Sigmoid colon (tissue), 7 donors: Measurements from ENCODE around the gene DARS1. TPM values are rescaled to one million over a fixed set of nuclear protein-coding genes. Genes with fewer than 3 reads are reported as not detected.

Experiments used
- DNase-seq: peaks from one replicate; pipeline ENCODE4 v3.0.0-alpha.2; 2019
- H3K27ac ChIP-seq, 4 donors: fragments of 200-600 bp; sonication (generic); one replicate each; pipeline ENCODE4 v1.5.1; 2016 to 2019; ENCODE audit warnings: mild to moderate bottlenecking in 1 of 4
- H3K27me3 ChIP-seq, 3 donors: fragments of 200-600 bp; sonication (generic); one replicate each; pipeline ENCODE4 v1.5.1; 2019; ENCODE audit warnings: mild to moderate bottlenecking in 1 of 3
- H3K36me3 ChIP-seq, 4 donors: fragments of 200-600 bp; sonication (generic); one replicate each; pipeline ENCODE4 v1.5.1; 2016 to 2019
- H3K4me1 ChIP-seq, 4 donors: fragments of 200-600 bp; sonication (generic); one replicate each; pipeline ENCODE4 v1.5.1; 2017 to 2019
- H3K4me3 ChIP-seq, 4 donors: fragments of 200-600 bp; sonication (generic); one replicate each; pipeline ENCODE4 v1.5.1; 2017 to 2019; ENCODE audit warnings: mild to moderate bottlenecking in 2 of 4, moderate library complexity in 1 of 4
- H3K9me3 ChIP-seq, 4 donors: fragments of 200-600 bp in 3 of 4; sonication (generic) in 3 of 4; one replicate each; pipeline versions ENCODE4 v1.5.1 to v1.6.1; 2013 to 2019
- EP300 ChIP-seq, 4 donors: sonication (generic); formaldehyde crosslinking; IDR thresholded peaks; one replicate each; pipeline ENCODE4 v1.6.1; 2017; ENCODE audit warnings: antibody characterized with exemption in 4 of 4
- POLR2A ChIP-seq, 2 donors: fragments of 450-650 bp; IDR thresholded peaks; one replicate each; pipeline ENCODE4 v1.6.1; 2016; ENCODE audit warnings: antibody characterized with exemption in 2 of 2, mild to moderate bottlenecking in 2 of 2, moderate library complexity in 2 of 2
- POLR2AphosphoS5 ChIP-seq, 4 donors: sonication (generic); formaldehyde crosslinking; IDR thresholded peaks; one replicate each; pipeline ENCODE4 v1.6.1; 2017; ENCODE audit warnings: antibody characterized with exemption in 4 of 4
- WGBS, 2 donors: extraction: QIAGEN DNeasy Blood & Tissue Kit; methylation state at CpG; one replicate each; pipeline ENCODE4 v1.1.7; 2013; 5-methylcytosine and 5-hydroxymethylcytosine counted together
- intact Hi-C: fragments of 100-400 bp; cut with DNase I; formaldehyde crosslinking; loops from one replicate; pipeline ENCODE4 v1.15.1; 2023
- polyA plus RNA-seq, 3 donors: library from polyadenylated mRNA; stranded (reverse); fragments of 200-250 nt; gene quantifications; one replicate each; pipeline ENCODE4 v1.2.3, GENCODE V29; 2013
- total RNA-seq, 4 donors: library from RNA; depleted of rRNA; stranded (reverse); fragments of >200 nt; gene quantifications; one replicate each; pipeline ENCODE4 v1.1.0, GENCODE V29; 2016
- TF ChIP-seq, protein P1 (sequence below), 4 experiments: fragments of 450-650 bp in 3 of 4; fragments of 200-600 bp in 1 of 4; IDR thresholded peaks; one replicate each; pipeline ENCODE4 v1.5.1; 2016 to 2019; ENCODE audit warnings: antibody characterized with exemption in 4 of 4, mild to moderate bottlenecking in 3 of 4, moderate library complexity in 2 of 4
- donor health status: healthy with polysubstance abuse.
- donor health status: Bipolar disorder and iron deficiency.
- donor health status: healthy.

DARS1 gene
- total and polyA plus RNA-seq, 7 donors: 31.4 to 95.6 (median 77.3) TPM

DNA sequence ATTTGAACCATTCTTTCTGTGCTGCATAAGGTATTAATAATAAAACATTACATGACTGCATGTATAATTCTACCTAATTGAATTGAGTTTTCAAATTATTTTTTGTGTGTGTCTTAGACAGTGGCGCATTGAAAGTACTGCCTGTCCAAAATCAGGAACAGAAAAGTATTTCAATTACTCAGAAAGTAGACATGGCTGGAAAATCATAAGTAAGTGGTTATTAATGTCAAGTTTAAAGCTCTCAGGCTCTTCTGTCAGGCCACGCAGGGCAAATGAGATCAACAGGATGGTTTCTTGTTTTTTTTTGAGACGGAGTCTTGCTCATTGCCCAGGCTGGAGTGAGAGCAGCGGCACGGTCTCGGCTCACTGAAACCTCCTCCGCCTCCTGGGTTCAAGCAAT, 32.4 kb upstream of the DARS1 start:
- Histone ChIP-seq H3K4me3 (no peak overlapping the region), H3K9me3 (no peaks in the 10 kb centered on the region), H3K4me1 (peaks cover 0 to 13% (median 9%) of the 10 kb centered on the region in 4 donors), H3K36me3 (no peaks in the 10 kb centered on the region), H3K27me3 (no peaks in the 10 kb centered on the region), H3K27ac (no peak overlapping the region)
- no peak for DNase-seq
- intact Hi-C loops: no loop called here
- WGBS, 2 donors: 93 to 97% methylated on average over 7 of the region's 7 CpGs
- TF ChIP-seq POLR2A (IDR thresholded peaks at IDR 0.05): no peak
- TF ChIP-seq POLR2AphosphoS5 (IDR thresholded peaks at IDR 0.05): no peak
- TF ChIP-seq, protein P1, sequence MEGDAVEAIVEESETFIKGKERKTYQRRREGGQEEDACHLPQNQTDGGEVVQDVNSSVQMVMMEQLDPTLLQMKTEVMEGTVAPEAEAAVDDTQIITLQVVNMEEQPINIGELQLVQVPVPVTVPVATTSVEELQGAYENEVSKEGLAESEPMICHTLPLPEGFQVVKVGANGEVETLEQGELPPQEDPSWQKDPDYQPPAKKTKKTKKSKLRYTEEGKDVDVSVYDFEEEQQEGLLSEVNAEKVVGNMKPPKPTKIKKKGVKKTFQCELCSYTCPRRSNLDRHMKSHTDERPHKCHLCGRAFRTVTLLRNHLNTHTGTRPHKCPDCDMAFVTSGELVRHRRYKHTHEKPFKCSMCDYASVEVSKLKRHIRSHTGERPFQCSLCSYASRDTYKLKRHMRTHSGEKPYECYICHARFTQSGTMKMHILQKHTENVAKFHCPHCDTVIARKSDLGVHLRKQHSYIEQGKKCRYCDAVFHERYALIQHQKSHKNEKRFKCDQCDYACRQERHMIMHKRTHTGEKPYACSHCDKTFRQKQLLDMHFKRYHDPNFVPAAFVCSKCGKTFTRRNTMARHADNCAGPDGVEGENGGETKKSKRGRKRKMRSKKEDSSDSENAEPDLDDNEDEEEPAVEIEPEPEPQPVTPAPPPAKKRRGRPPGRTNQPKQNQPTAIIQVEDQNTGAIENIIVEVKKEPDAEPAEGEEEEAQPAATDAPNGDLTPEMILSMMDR (IDR thresholded peaks at IDR 0.05): no peak
- no peak for TF ChIP-seq EP300 (IDR thresholded peaks at IDR 0.05)

DNA sequence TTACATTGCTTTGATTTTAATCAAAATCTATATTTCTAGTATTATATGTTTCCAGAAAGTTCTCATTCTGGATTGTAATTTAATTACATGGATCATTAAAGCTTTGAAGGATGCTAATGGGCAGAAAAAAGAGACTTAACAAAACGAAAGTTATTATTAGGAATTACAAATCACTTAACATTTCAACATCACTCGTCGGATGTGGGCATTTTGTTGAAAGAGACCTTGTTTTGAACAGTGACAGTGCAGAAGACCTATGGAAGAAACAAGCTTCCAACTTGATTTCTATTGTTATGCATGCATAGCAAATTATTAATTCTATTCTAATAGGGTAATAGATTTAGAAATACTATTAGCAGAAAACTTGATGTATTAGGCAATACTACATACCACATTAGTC, 31.4 kb upstream of the DARS1 start:
- no peaks in the 10 kb centered on the region for H3K36me3 ChIP-seq
- intact Hi-C loops: no loop called here
- no peaks in the 10 kb centered on the region for H3K27me3 ChIP-seq
- no peak for TF ChIP-seq POLR2AphosphoS5 (IDR thresholded peaks at IDR 0.05)
- no peak for TF ChIP-seq POLR2A (IDR thresholded peaks at IDR 0.05)
- TF ChIP-seq EP300 (IDR thresholded peaks at IDR 0.05): no peak
- TF ChIP-seq, protein P1 (IDR thresholded peaks at IDR 0.05): no peak
- WGBS, 2 donors: 77 to 81% methylated on average over 3 of the region's 3 CpGs
- peaks cover 0 to 13% (median 9%) of the 10 kb centered on the region in 4 donors for H3K4me1 ChIP-seq
- no peaks in the 10 kb centered on the region for H3K9me3 ChIP-seq
- DNase-seq: no peak
- no peak overlapping the region for H3K4me3 ChIP-seq
- H3K27ac ChIP-seq: no peak overlapping the region

DNA sequence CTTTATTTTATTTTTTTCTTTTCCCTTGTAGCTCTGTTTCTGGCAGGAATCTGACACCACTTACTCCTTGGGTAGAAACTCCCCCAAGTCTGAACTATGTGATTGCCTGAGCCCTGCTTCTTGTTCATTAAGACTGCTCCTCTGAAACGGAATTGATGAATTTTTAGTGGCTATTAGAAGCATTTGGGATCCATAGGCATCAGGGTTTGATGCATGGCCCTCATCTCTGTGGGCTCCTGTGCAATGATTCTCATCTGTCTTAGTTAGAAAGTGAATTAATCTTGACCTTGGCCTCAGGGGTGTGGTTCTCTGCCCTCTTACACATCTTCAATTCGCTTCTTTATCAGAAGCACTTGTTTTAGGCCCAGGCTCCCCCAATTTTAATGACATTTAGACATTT, 31.0 kb upstream of the DARS1 start:
- Histone ChIP-seq H3K4me3 (no peak overlapping the region), H3K36me3 (no peaks in the 10 kb centered on the region), H3K9me3 (no peaks in the 10 kb centered on the region), H3K4me1 (peaks cover 0 to 13% (median 9%) of the 10 kb centered on the region in 4 donors), H3K27me3 (no peaks in the 10 kb centered on the region), H3K27ac (no peak overlapping the region)
- WGBS, 2 donors: 86 to 89% methylated on average over 2 of the region's 2 CpGs
- DNase-seq: no peak
- TF ChIP-seq POLR2A (IDR thresholded peaks at IDR 0.05): no peak
- TF ChIP-seq, protein P1 (IDR thresholded peaks at IDR 0.05): no peak
- no peak for TF ChIP-seq EP300 (IDR thresholded peaks at IDR 0.05)
- TF ChIP-seq POLR2AphosphoS5 (IDR thresholded peaks at IDR 0.05): no peak
- intact Hi-C loops: no loop called here

DNA sequence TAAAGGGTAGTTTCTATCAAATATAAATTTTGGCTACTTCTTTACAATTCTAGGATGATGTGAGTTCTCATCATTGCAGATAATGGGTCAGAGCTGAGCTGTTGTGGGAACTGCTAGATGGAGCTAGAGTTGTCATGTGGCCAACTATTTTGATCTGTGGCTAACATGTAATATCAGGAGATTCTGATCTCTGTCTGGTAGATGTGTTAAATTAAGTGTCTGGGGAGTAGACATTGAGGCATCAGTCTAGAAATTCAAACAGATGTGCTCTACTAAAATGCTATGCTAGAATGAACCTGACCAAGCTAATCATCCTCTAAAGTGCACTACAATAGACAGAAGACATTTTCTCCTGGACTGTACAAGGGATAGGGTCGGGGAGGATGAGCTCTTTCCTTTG, 30.3 kb upstream of the DARS1 start:
- TF ChIP-seq POLR2A (IDR thresholded peaks at IDR 0.05): no peak
- TF ChIP-seq EP300 (IDR thresholded peaks at IDR 0.05): no peak
- TF ChIP-seq, protein P1 (IDR thresholded peaks at IDR 0.05): no peak
- TF ChIP-seq POLR2AphosphoS5 (IDR thresholded peaks at IDR 0.05): no peak
- no peaks in the 10 kb centered on the region for H3K36me3 ChIP-seq
- intact Hi-C loops: no loop called here
- DNase-seq: no peak
- H3K4me1 ChIP-seq: peaks cover 0 to 13% (median 9%) of the 10 kb centered on the region in 4 donors
- H3K27ac ChIP-seq: no peak overlapping the region
- H3K4me3 ChIP-seq: no peak overlapping the region
- WGBS, 2 donors: 87 to 90% methylated on average over 1 of the region's 1 CpG
- H3K9me3 ChIP-seq: no peaks in the 10 kb centered on the region
- H3K27me3 ChIP-seq: no peaks in the 10 kb centered on the region

DNA sequence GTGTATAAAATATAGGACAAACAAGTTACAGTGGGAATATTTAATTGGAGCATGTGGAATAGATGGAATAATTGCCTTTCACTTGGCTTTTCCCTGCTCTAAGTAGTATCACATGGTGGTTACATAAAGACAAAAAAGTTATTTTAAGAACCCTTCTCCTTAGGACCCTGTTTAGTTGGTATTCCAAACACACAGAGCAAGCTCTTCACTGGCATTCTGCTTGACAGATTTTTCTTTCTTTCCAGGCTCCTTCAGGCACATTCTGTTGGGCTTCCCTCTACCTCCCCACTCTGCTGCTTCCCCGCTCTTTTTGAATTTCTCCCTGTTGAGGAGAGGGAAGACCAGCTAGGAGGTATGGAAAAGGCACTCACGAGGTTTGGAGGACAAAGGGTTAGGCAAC, 29.0 kb upstream of the DARS1 start:
- no peak for DNase-seq
- 90 to 94% methylated on average over 2 of the region's 2 CpGs for WGBS, 2 donors
- TF ChIP-seq, protein P1 (IDR thresholded peaks at IDR 0.05): no peak
- TF ChIP-seq EP300 (IDR thresholded peaks at IDR 0.05) (no peak), POLR2A (IDR thresholded peaks at IDR 0.05) (no peak), POLR2AphosphoS5 (IDR thresholded peaks at IDR 0.05) (no peak)
- H3K36me3 ChIP-seq: no peaks in the 10 kb centered on the region
- peaks cover 0 to 13% (median 9%) of the 10 kb centered on the region in 4 donors for H3K4me1 ChIP-seq
- H3K4me3 ChIP-seq: no peak overlapping the region
- H3K9me3 ChIP-seq: no peaks in the 10 kb centered on the region
- H3K27me3 ChIP-seq: no peaks in the 10 kb centered on the region
- H3K27ac ChIP-seq: peak overlapping the region in 2 of 4 donors; percentile 2 to 18
- intact Hi-C loops: no loop called here
